Suprapubic skin (tissue), 4 donors: ENCODE measurements around the gene WFDC10B.

Experiments
- CTCF ChIP-seq, 2 donors: fragments of 200-600 bp in 1 of 2; fragments of 450-650 bp in 1 of 2; sonication (generic) in 1 of 2; IDR thresholded peaks; one replicate each; pipeline ENCODE4 v1.5.1; 2016 to 2019; ENCODE audit warnings: antibody characterized with exemption in 2 of 2, mild to moderate bottlenecking in 1 of 2, moderate library complexity in 1 of 2
- EP300 ChIP-seq: sonication (generic); formaldehyde crosslinking; IDR thresholded peaks from one replicate; pipeline ENCODE4 v1.6.1; 2017; ENCODE audit warnings: antibody characterized with exemption
- POLR2A ChIP-seq, 2 donors: fragments of 450-650 bp; IDR thresholded peaks; one replicate each; pipeline ENCODE4 v1.6.1; 2017; ENCODE audit warnings: antibody characterized with exemption in 2 of 2, mild to moderate bottlenecking in 2 of 2, moderate library complexity in 2 of 2
- POLR2AphosphoS5 ChIP-seq, 3 donors: sonication (generic); formaldehyde crosslinking; IDR thresholded peaks; one replicate each; pipeline ENCODE4 v1.6.1; 2017; ENCODE audit warnings: antibody characterized with exemption in 3 of 3

GRCh38 chr20:45695496-45695895 is 9.3 kb downstream of the WFDC10B start:
- no peak for TF ChIP-seq CTCF (IDR thresholded peaks at IDR 0.05)
- no peak for TF ChIP-seq POLR2A (IDR thresholded peaks at IDR 0.05)
- no peak for TF ChIP-seq EP300
- no peak for TF ChIP-seq POLR2AphosphoS5 (IDR thresholded peaks at IDR 0.05)
